Activated naive CD8-positive, alpha-beta T cell treated with anti-CD3 and anti-CD28 coated beads, Interleukin-2, amount 50 U/mL, for 16 hours (primary cell): ENCODE results near the gene VPS13C.
"Not testable (repeated sequence)": the region's sequence is repeated elsewhere in the genome, so short reads cannot be mapped to it uniquely, and the experiment has no call there.

ENCODE experiments used
- DNase-seq: peaks from one replicate; pipeline ENCODE4 v3.0.0-alpha.2; 2020; ENCODE audit warnings: low read depth, low spot score

Gene VPS13C

DNA sequence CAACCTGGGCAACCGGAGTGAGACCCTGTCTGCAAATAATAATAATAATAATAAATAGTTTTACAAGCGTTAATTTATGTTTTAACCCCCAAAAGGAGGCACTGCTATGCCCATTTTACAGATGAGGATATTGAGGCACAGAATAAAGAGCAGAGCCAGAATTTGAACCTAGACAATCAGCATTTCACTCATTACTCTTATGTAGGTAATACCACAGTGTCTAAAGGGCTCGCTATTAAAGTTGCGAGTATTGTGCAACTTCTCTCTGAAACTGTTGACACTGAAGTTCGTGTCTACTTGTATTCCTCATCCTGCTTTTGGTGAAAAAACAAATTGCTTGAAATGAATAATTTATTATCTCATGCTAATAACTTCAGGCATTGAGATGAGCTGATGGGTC lies 9.3 kb upstream of the VPS13C start:
- DNase-seq: no peak

DNA sequence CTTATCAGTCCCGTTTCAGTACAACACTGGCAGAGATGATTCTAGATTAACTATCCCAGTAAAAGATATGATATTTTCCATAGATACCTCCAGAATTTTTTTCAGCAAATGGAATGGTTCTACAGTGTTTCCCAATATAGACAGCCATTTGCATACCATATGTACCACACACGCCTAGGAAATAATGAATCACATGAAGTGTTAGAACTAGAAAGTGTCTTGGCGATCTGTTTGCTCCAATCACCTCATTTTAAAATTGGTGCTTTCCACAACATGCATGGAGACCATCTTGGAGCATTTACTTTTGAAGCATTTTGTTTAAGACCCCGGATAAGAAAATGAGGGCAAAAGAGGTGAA lies 8.5 kb upstream of the VPS13C start:
- DNase-seq: no peak

DNA sequence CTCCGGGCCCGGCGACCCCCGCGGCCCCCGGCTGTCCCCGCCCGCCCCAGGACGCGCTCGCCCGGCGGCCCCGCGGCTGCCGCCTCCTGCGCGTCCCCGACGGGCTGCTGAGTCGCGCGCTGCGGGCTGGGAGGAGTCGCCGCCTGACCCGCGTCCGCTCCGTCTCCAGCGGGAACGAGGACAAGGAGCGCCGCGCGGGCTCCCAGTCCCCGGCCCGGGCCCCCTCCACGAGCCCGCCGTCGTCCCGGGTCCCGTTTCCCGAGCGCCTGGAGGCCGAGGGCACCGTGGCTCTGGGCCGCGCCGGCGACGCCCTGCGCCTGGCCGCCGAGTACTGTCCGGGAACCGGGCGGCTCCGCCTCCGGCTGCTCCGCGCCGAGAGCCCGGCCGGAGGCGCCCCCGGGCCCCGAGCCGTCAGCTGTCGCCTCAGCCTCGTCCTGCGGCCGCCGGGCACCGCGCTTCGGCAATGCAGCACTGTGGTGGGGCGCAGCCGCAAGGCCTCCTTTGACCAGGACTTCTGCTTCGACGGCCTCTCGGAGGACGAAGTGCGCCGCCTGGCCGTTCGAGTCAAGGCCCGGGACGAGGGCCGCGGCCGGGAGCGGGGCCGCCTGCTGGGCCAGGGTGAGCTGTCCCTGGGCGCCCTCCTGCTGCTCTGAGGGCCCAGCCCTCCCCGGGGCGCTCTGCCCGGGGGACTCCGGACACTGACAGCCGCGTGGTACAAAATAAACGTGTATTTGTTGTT lies 8.0 kb upstream of the VPS13C start:
- no peak for DNase-seq

DNA sequence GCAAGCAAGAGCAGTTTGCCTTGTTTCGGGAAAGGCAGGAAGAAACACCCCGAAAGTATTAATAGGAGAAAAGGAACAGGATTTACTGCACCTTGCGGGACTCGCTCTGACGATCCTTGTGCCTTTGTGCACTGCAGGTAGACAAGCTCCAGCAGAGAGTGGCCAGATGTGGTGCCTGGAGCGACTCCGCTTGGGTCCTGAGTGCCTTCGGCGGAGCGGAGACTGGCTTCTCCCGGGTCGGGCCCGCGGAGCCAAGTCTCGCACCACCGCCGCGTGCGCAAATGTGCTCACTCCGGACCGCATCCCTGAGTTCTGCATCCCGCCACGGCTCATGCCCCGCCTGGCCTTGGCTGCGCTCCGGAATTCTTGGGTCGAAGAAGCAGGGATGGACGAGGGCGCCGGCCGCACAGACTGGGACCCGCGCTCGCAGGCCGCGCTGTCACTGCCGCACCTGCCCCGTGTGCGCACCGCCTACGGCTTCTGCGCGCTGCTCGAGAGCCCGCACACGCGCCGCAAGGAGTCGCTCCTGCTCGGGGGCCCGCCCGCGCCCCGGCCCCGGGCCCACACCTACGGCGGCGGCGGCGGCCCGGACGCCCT lies 7.3 kb upstream of the VPS13C start:
- DNase-seq: no peak

DNA sequence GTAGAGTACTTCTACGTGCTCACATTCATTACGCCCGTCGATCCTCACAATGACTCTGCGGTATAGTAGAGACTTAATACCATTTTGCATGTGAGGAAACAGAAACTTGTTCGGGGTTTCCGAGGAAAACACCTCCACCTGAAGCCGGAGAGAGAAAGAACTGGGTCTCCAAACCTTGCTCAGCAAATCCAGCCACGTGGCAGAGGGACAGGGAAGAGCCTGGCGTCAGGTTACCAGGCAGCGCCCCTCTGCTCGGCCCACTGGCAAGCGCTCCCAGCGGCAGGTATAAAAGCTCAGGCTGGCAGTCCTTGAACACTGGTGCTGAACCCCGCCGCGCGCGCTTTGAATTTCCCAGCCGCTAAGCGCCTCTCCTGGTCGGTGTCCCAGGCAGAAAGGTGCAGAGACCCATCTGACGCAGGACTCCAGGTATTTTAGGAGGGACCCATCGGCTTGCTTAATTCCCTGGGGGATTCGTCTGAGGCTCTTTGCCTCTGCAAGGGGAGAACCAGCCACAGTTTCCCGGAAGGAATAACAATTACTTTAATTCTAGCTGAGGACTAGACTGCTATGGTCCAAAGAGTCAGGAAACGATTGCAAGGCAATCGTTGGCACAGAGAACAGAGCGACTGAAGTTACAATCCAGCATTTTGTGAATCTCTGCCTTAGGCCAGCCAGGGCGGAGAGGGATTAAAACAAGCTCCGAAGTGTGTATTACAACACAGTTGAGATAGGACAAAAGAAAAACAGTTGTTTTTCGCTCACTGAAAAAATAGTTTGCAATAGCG lies 6.6 kb upstream of the VPS13C start, which contains the start of gene C2CD4A:
C2CD4A (plus strand) TSS at position 315 of the 785 bp plus-strand sequence. CDS start 637 bp downstream, outside the sequence.
- DNase-seq: no peak

DNA sequence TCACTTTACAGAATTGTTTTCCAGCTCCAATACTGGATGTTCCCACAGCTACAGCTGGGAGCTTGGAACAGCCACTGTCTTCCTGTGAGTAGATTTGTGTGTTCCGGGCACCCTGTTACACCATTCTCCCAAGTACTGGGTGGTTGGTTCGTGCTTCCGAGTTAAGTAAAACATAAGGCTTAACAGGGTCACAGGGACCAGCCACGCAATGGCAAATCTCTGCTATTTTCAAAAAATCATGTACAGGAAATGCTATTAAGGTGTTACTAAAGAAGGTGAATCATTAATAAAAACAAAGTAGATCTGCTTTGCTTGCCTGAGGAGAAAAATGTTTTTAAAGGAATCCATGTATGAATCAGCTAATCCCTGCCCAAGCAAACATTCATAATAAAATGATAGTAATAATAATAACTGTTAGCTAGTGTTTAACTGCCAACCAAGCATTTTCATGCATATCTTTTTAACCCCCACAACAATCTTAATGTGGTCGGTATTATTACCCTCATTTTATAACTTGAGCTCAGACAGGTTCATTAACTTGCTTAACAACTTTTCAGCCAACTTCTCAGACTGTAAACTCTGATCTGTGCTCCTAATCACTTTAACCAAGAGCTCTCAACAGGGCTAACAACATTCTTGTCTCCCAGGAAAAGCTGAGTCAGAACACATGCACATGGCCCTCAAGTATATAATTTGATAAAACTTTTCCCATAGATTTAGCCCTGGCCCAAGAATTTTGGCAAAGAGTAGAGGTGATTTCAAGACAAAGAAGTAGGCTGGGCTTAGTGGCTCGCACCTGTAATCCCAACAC lies 3.8 kb upstream of the VPS13C start:
- DNase-seq: no peak

DNA sequence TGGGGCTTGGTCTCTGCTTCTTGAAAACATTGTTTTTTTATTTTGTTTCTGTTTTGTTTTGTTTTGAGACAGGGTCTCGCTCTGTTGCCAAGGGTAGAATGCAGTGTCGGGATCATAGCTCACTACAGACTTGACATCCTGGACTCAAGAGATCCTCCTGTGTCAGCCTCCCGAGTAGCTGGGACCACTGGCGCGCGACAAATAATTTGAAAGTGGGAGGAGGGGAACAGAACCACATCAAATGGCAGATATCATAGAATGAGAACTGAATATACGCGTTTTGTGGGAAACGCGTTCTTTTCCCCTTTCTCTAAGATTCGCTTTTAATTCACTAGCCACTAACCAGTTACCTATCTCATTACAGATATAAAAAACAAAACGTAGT lies 641 bp upstream of the VPS13C start:
- DNase-seq: no peak

DNA sequence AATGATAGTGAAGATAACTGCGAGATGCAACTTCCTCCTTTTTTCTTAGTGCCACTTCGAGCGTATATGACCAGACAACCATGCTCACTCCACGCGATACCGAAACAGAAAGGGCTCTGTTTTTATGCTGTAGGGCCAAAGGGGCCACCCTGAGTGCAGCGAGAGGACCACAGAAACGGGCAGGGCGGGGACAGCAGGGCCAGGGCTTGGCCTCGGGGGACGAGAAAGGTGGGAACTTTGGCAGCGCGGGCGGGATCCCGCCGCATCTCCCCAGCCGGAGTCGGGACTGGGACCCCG lies 483 bp downstream of the VPS13C start:
- DNase-seq: peak; percentile 26

DNA sequence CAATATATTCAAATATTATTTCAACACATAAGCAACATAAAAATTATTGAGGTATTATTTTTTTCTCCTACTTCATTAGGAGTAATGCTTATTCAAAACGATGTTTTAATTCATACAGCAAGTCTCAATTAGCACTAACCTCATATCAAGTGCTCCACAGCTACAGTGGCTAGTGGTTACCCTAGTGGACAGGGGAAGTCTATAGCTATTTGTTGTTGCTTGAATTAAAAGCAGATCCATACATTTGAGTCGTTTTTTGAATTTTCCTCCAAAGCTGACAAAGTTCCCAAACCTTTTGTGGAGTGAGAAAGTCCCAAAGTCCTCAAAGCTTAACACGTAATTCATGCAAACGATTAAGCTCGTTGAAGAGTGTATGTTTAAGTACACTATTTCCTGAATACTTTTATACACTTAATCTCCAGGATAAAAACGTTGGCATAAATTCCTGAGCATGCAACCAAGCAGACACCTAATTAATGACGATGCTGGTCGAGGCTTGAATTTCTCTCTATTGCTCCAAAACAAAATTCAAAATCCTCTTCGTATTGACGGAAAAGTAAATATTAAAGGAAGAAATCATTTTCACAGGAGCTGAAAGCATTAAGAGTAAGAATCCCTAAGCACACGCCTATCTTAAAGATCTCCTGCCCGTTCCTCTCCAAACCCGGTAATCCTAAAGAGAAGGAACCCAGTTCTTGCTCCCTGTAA lies 985 bp downstream of the VPS13C start:
- DNase-seq: no peak

DNA sequence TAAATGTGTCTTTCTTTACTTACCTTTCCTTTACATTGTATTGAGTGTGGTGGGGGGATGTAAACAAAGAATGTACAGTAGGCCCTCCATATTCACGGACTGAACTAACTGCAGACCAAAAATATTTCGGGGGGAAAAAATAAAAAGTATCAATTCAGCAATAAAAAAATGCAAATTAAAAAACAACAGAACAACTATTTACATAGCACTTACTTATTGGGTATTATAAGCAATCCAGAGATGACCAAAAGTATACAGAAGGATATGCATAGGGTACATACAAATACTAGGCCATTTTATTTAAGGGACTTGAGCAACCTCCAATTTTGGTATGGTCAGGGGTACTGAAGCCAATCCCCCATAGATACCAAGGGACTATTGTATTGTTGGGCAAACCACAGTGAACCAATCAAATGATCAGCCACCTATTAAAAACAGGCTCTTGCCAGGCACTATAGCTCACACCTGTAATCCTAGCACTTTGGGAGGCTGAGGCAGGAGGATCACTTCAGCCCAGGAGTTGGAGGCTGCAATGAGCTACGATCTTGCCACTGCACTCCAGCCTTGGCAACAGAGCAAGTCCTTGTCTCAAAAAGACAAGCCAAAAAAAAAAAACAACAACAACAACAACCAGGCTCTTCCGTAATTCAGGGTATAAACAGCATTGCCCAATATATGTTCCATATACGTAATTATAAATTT lies 1.8 kb downstream of the VPS13C start:
- no peak for DNase-seq

DNA sequence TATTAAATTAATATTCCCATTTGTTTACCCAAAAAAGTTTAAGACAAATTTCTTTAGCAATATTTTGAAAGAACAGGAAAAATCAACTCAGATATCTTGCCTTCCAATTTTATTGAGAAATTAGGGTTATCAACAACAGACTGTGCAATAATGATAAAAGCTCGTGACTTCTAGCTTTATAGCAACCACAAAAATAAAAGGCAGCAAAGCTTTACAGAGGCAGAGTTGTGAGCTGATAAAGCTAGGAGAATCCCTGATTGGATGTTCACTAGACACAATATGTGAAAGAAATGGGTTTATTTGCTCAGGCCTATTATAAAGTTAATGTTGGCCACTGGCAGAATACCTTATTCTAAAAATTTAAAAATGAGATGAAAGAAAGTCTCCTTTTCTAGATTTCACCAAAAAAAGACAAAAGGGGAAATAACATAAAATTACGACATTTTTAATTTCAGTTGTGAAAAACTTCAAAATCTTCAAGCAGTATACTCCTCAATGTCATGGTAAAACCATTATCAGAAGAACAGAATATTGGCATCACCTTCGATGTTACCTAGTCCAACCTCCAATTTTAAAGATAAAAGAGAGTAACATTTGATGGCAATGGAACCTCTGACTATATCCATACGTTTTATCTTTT lies 2.8 kb downstream of the VPS13C start:
- no peak for DNase-seq

DNA sequence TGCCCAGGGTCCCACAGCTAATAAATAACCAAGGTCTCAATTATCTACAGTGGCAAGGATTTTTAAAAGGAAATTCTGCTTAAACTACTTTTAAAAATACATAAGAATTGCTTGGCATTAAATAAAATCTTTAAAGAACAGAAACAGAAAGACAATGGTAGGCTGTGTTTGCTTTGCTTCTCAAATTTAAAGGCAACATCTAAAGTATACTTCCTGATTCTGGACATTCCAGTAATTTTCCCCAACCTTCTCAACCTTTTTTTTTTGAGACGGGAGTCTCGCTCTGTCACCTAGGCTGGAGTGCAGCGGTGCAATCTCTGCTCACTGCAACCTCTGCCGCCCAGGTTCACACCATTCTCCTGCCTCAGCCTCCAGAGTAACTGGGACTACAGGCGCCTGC lies 5.3 kb downstream of the VPS13C start:
- no peak for DNase-seq

DNA sequence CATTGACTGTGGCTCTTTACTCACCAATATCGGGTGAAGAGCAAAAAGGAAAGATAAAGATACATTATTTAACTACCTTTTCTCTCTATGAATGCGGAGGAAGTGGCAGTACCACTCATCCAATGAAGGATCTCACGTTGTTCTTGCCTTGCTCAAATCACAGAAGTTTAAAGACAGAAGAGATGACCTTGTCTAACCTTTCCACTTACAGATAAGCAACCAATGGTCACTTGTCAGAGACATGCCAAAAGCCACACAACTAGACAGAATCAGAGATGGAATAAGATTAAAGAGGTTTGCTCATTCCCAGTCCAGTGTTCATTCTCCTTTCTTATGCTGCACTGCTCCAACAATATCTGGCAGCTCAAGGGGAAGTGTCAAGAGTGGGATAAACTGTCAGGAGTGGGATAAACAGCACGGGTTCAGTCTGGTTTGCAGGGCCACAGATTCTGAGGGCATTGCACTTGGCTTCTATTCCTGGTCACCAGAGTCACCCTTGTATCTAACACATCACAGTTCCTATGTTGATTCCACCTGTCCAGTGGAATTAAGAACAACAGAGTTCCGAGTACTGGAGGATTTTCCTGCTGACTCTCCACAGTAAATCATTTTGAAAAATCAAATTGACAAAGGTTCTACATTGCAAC lies 6.7 kb downstream of the VPS13C start:
- DNase-seq: no peak

DNA sequence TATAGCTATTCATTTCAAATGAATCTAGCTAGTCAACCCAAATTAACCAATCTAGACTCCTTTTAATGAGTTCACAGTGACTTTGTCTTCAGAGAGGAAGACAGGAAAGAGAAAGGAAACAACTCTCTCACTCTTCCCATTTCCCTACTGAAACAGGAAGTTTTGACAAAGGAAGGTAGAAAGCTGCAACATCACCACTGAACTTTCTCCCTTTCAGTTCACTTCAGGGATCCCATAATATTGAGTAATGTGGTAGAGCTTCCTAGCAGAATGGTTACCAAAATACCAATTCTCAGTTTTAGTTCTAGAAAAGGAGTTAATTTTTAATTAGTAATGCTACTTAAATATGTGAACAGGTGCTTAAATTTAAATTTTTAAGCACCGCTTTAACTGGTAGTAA lies 7.5 kb downstream of the VPS13C start:
- DNase-seq: no peak

DNA sequence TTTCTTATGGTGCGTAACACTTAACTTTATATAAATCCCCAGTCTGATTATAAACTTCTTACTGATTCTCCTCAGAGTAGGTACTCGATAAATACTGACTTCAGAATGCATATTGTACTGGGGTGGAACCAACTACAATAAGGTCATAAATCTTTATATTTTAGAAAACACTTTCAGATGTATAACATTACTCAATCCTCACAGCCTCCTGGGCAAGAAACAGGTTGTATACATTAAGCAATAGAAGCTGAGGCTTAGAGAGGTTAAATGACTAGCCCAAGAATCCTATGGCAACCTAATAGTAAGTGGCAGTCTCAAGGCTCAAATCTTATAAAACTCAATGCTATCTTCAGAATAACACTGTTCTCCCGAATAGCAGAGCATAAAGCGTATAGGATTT lies 9.1 kb downstream of the VPS13C start:
- no peak for DNase-seq

DNA sequence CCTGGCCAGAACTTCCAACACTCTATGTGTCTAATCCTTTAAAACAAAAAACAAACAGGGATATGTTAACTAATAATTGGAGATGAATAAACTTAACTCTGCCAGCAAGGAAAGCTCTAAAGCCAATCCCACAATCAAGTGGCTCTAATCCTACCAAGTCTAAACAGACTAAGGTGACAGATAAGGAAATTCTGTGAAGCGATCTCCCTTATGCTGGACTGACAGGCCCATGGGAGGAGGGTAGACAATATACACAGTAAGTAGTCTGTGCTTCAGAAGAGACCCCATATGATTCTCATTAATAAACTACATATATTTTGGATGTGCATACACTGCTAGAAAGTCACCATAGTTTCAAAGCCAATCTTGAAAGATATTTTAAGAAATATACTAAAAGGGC lies 10.1 kb downstream of the VPS13C start:
- DNase-seq: no peak

DNA sequence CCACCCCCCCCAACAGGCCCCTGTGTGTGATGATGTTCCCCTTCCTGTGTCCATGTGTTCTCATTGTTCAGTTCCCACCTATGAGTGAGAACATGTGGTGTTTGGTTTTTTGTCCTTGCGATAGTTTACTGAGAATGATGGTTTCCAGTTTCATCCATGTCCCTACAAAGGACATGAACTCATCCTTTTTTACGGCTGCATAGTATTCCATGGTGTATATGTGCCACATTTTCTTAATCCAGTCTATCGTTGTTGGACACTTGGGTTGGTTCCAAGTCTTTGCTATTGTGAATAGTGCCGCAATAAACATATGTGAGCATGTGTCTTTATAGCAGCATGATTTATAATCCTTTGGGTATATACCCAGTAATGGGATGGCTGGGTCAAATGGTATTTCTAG lies 12.0 kb downstream of the VPS13C start:
- DNase-seq: not testable (repeated sequence)

DNA sequence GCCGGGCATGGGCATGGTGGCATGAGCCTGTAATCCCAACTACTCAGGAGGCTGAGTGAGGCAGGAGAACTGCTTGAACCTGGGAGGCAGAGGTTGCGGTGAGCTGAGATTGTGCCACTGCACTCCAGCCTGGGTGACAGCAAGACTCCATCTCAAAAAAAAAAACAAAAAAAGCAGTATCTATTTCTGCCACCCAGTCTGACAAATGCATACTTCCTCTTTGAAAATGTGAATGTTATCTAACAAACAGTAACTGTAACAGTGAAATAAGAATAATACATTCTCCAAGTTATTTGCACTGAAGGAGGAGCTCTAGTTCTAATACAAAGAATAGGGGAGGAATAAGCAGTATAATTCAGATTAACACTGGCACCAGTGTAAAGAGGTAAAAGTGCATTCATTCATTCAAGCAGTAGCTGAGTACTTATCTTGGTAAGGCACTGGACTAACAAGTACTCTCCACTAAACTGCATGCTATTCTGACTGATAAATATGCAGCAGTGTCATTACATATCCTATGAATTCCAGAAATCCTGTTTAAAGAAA lies 12.9 kb downstream of the VPS13C start:
- no peak for DNase-seq

DNA sequence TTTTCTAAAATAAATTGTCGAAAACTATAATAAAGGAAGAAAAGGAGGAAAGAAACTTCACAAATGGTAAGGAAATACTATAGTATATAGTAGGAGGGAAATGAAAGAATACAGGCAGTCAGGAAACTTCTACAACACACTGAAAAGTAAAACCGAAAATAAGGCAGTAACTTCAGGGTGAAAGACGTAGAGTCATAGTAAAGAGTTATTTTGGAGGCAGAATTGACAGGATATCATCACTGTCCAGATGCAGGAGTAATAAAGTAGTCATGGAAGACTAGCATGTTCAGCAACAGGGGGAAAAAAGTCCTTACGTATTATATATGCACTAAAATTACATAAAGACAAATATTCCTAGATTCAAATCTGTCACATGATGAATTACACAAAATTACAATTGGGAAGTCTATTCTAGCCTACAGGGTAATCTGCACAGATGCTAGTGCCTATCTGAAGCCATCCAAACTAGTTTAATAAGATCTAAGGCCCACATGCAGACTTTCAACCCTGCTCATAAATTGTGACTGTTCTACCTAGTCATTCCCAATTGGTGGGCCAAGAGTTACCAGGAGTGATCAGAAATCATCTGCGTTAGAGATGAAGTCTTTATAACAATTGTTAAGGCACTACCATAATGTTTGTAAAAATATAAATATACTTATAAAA lies 14.0 kb downstream of the VPS13C start:
- DNase-seq: no peak
